ENCODE results near the gene KIAA1755.

DNA sequence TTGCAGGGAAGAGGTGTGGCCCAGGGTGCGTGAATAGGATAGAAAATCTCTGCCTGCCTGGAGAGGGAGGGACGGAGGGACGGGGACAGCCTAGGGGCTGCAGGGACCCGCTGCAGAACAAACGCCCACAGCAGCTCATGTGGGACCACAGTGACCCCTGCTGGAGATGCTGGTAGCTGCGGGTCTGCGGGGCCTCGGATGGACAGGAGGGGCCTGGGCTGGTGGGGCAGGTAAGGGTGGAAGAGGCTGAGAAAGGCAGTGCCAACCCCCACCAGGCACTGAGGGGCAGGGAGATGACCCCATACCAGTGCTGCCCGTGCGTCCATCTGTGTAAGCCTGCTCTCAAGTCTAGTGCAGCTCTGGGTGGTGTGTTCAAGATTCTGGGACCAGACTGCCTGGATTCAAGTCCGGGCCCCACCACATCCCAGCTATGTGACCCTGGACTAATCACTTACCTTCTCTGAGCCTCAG is 39.4 kb downstream of the KIAA1755 start:
- peak; percentile 76 to 90 (median 88) for TF ChIP-seq CTCF (IDR thresholded peaks at IDR 0.05)
- TF ChIP-seq EP300 (IDR thresholded peaks at IDR 0.05), result no peak
- no peak for TF ChIP-seq POLR2A (IDR thresholded peaks at IDR 0.05)

Data from tibial nerve (tissue), 4 donors.